Subcutaneous adipose tissue (tissue), 4 donors: Measurements from ENCODE around the gene TMEM207. TPM values are rescaled to one million over a fixed set of nuclear protein-coding genes. Genes with fewer than 3 reads are reported as not detected.

Experiments
- CTCF ChIP-seq: fragments of 450-650 bp; IDR thresholded peaks from one replicate; pipeline ENCODE4 v1.5.1; 2016; ENCODE audit warnings: low read depth, mild to moderate bottlenecking, control low read depth, antibody characterized with exemption, moderate library complexity
- total RNA-seq, 4 donors: library from RNA; depleted of rRNA; stranded (reverse); fragments of >200 nt; gene quantifications; one replicate each; pipeline ENCODE4 v1.1.0, GENCODE V29; 2016

Gene TMEM207
- total RNA-seq, 4 donors from 2014 or later, result not detected

DNA sequence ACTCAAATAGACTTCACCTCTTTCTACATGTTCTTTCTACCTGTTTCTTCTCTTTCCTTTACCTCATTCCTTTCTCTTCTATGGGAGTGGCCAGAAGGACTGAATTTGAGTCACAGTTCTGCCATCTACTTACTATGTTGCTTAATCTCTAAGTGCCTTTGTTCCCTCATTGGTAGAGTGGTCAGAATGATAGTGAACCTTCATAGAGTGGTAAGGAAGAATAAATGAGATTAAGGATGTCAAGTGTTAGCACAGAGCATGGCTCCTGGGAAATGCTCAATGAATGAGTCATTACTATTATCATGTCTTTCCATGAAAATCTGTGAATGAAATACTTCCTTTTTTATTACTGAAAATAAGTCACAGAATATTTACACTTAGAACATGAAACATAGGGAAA is 17.5 kb downstream of the TMEM207 start:
- TF ChIP-seq CTCF, result no peak

DNA sequence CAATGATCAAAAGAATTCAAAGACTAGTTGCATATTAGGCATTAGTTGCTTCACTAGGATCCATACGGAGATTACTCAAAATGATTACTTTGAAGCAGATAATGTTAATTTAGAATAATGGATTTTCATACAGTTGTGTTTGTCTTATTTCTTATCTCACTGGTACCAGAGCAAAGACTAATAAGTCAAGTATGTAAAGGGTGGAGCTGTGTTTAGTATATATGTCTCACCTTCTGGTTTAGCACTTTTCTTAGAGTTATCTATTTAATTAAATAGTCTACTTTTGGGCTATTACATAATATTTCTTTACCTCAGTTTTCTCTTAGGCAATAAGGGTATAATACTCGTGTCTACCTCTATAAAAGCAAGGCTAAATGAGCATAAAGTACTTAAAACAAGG is 18.8 kb downstream of the TMEM207 start:
- no peak for TF ChIP-seq CTCF

GRCh38 chr3:190429681-190430080 is 20.0 kb downstream of the TMEM207 start:
- TF ChIP-seq CTCF, result no peak

- no peak for TF ChIP-seq CTCF
Observed at GRCh38 chr3:190426806-190427507, 22.7 kb downstream of the TMEM207 start.

GRCh38 chr3:190425833-190426232 is 23.9 kb downstream of the TMEM207 start:
- no peak for TF ChIP-seq CTCF

DNA sequence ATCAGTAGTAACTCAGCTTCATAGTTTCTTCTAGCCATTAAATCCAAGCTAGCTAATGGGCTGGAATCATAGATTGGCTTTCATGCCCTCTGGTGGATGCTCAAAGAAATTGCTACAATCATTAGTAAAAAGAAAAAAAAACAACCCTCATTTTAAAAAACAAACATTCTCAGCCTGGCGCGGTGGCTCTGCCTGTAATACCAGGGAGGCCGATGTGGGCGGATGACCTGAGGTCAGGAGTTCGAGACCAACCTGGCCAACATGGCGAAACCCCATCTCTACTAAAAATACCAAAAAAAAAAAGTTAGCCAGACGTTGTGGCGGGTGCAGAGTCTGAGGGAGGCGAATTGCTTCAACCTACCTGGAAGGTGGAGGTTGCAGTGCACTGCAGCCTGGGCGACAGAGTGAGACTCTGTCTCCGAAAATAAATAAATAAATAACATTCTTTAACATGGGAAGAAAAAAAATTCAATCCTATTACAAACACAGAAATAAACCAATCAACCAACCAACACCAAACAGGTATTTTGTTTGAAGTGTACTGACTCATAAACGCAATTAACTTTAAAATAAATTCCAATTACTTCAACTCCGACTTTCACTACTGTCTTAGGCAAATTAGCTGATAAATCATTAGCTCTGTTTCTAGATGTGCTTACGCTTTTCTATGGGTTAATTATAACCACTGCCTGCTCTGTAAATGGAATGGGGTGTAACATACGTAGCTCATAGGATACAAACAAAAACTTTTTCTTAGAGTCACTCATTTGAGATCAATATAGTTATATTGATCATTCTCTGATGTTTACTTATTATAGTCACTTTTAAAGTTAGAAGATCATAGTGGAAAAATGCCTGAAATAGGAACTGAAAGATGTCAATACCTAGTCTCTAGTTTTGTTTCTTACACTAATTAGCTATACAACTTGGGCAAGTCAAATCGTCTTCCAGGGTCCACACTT is 24.9 kb downstream of the TMEM207 start:
- TF ChIP-seq CTCF, result no peak

GRCh38 chr3:190424108-190424477 is 25.6 kb downstream of the TMEM207 start:
- TF ChIP-seq CTCF, result no peak
